Bronchial epithelial cell (primary cell): ENCODE data around the gene SLC36A1. TPM values are rescaled to one million over a fixed set of nuclear protein-coding genes. Genes with fewer than 3 reads are reported as not detected.

ENCODE experiments used
- DNase-seq: peaks from one replicate; pipeline ENCODE4 v3.0.0-alpha.2; 2010; ENCODE audit warnings: low read depth
- FAIRE-seq: peaks from 2 replicates; lab custom pipeline; 2011; peaks lifted over from hg19 to GRCh38; lab: Jason Lieb, UNC
- H3K27me3 ChIP-seq: 2 replicates; pipeline ENCODE4 v1.5.1; 2011; ENCODE audit warnings: low read length; ENCODE audit not compliant: control insufficient read depth, insufficient read depth
- H3K36me3 ChIP-seq: 2 replicates; pipeline ENCODE4 v1.5.1; 2011; ENCODE audit warnings: low read length; ENCODE audit not compliant: control insufficient read depth, insufficient read depth
- H3K4me3 ChIP-seq: 2 replicates; pipeline ENCODE4 v1.5.1; 2011; ENCODE audit warnings: mild to moderate bottlenecking, low read depth, low read length, control low read depth
- CTCF ChIP-seq: IDR thresholded peaks from 2 replicates; pipeline ENCODE4 v1.5.1; 2011; ENCODE audit warnings: mild to moderate bottlenecking, moderate library complexity, low read length, control low read depth, inconsistent platforms; ENCODE audit not compliant: insufficient read depth, severe bottlenecking
- total RNA-seq: library from RNA; depleted of rRNA; stranded (reverse); fragments of >200 nt; gene quantifications from 2 replicates; pipeline ENCODE4 v1.2.1, GENCODE V29; 2014

Gene SLC36A1
- total RNA-seq, 1 donor from 2014 or later = 4.5 TPM

- no peak overlapping the region for H3K4me3 ChIP-seq
- FAIRE-seq (no peak), DNase-seq (no peak)
- no peak for TF ChIP-seq CTCF
- H3K36me3 ChIP-seq = peaks cover 5% of the 10 kb centered on the region
- no peaks in the 10 kb centered on the region for H3K27me3 ChIP-seq
Observed at GRCh38 chr5:151491062-151491461, 43.7 kb downstream of the SLC36A1 start.

- H3K36me3 ChIP-seq = peaks cover 4% of the 10 kb centered on the region
- DNase-seq (peak; percentile 51), FAIRE-seq (no peak)
- TF ChIP-seq CTCF = no peak
- H3K27me3 ChIP-seq = no peaks in the 10 kb centered on the region
- H3K4me3 ChIP-seq = no peak overlapping the region
Observed at GRCh38 chr5:151492729-151493128, 45.3 kb downstream of the SLC36A1 start.

GRCh38 chr5:151493665-151494064 is 46.3 kb downstream of the SLC36A1 start:
- H3K27me3 ChIP-seq = no peaks in the 10 kb centered on the region
- no peak for FAIRE-seq
- TF ChIP-seq CTCF = no peak

GRCh38 chr5:151495320-151495719 is 47.9 kb downstream of the SLC36A1 start:
- TF ChIP-seq CTCF = no peak
- FAIRE-seq (no peak), DNase-seq (peak; percentile 45)
- no peak overlapping the region for H3K4me3 ChIP-seq
- H3K27me3 ChIP-seq = no peaks in the 10 kb centered on the region
- H3K36me3 ChIP-seq = no peaks in the 10 kb centered on the region

More at GRCh38 chr5:151493665-151494064, 46.3 kb downstream of the SLC36A1 start:
- no peak for DNase-seq
- Histone ChIP-seq H3K4me3 (no peak overlapping the region), H3K36me3 (no peaks in the 10 kb centered on the region)

GRCh38 chr5:151496041-151496484 is 48.7 kb downstream of the SLC36A1 start:
- Histone ChIP-seq H3K36me3 (no peaks in the 10 kb centered on the region), H3K4me3 (no peak overlapping the region), H3K27me3 (no peaks in the 10 kb centered on the region)
- no peak for FAIRE-seq
- peak; percentile 29 for DNase-seq
- TF ChIP-seq CTCF = no peak

- Histone ChIP-seq H3K4me3 (no peak overlapping the region), H3K36me3 (no peaks in the 10 kb centered on the region), H3K27me3 (no peaks in the 10 kb centered on the region)
- no peak for TF ChIP-seq CTCF
- FAIRE-seq = no peak
- DNase-seq = no peak
Observed at GRCh38 chr5:151497391-151498002, 50.1 kb downstream of the SLC36A1 start.
